ENCODE results near the gene NAT9. TPM values are rescaled to one million over a fixed set of nuclear protein-coding genes. Genes with fewer than 3 reads are reported as not detected.

Gene NAT9
- total and polyA plus RNA-seq, 5 donors from 2014 or later: 16.2 to 35.4 (median 18.7) TPM

- H3K27me3 ChIP-seq (ENCODE audit: control insufficient read depth, insufficient read depth, low read length): no peaks in the 10 kb centered on the region
- H3K4me3 ChIP-seq (ENCODE audit: low read depth, low read length): no peak overlapping the region
- no peak overlapping the region for H3K27ac ChIP-seq (ENCODE audit: insufficient read depth, low read length, poor library complexity, severe bottlenecking)
- no peak for DNase-seq
- H3K36me3 Mint-ChIP-seq: peaks cover 37% of the 10 kb centered on the region
- ATAC-seq (ENCODE audit: low read depth in 2 of 2): no peak
- no peak overlapping the region for H3K27ac Mint-ChIP-seq
- no peak overlapping the region for H3K4me3 Mint-ChIP-seq
- H3K4me1 Mint-ChIP-seq: peaks cover 4 to 12% (median 8%) of the 10 kb centered on the region in 4 donors
- H3K9me3 Mint-ChIP-seq: no peaks in the 10 kb centered on the region
- H3K9me3 ChIP-seq (ENCODE audit: control insufficient read depth in 2 of 2, low read length in 2 of 2): no peaks in the 10 kb centered on the region
- no peaks in the 10 kb centered on the region for H3K27me3 Mint-ChIP-seq
- H3K36me3 ChIP-seq (ENCODE audit: control insufficient read depth, insufficient read depth, low read length): peaks cover 56% of the 10 kb centered on the region
- peaks cover 4% of the 10 kb centered on the region for H3K4me1 ChIP-seq (ENCODE audit: control insufficient read depth, insufficient read depth, low read length, poor library complexity, severe bottlenecking)
These were observed 20.1 kb upstream of the NAT9 start for GRCh38 chr17:74796211-74796610.

DNA sequence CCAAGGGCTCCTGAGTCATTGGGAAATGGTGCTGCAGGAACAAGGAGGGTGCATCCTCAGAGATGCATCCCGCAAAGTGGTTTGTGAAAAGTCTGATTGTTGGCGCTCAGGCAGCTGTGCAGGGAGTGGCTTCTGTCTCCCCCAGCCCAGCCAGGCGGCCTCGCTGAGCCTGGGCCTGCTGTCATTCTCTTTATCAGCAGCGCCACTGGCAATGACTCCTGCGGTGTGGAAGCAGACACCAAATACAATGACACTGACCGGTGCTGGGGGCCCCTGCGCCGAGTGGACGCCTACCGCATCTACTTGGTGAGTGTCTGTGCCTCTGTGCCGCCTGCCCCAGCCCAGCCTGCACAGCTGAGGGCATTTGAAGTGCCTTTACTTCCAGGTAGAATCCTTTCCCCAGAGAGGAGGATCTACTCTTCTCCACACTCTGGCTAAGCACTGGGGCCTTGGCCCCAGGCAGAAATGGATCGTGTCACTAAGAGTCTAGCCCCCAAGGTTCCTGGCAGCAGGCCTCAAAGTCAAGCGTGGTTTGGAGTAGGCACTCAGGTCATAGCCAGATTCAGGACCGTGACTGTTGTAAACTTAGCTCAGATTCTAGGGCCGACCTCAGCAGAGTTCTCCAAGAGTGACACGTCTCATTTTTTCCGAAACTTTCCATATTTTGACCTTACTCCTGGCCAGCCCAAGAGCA lies 19.3 kb upstream of the NAT9 start:
- Mint-ChIP-seq H3K36me3 (peaks cover 35% of the 10 kb centered on the region), H3K9me3 (no peaks in the 10 kb centered on the region), H3K4me1 (peaks cover 9 to 19% (median 11%) of the 10 kb centered on the region in 4 donors), H3K27me3 (no peaks in the 10 kb centered on the region), H3K27ac (no peak overlapping the region), H3K4me3 (no peak overlapping the region)
- Histone ChIP-seq H3K9me3 (ENCODE audit: control insufficient read depth in 2 of 2, low read length in 2 of 2) (no peaks in the 10 kb centered on the region), H3K4me3 (ENCODE audit: low read depth, low read length) (no peak overlapping the region), H3K27ac (ENCODE audit: insufficient read depth, low read length, poor library complexity, severe bottlenecking) (no peak overlapping the region), H3K36me3 (ENCODE audit: control insufficient read depth, insufficient read depth, low read length) (peaks cover 52% of the 10 kb centered on the region), H3K4me1 (ENCODE audit: control insufficient read depth, insufficient read depth, low read length, poor library complexity, severe bottlenecking) (peaks cover 12% of the 10 kb centered on the region), H3K27me3 (ENCODE audit: control insufficient read depth, insufficient read depth, low read length) (no peaks in the 10 kb centered on the region)
- ATAC-seq (ENCODE audit: low read depth in 2 of 2) (no peak), DNase-seq (no peak)

- peak overlapping the region in 1 of 3 donors; percentile 36 for H3K27ac Mint-ChIP-seq
These were observed 16.5 kb upstream of the NAT9 start for GRCh38 chr17:74792586-74793105.

GRCh38 chr17:74790161-74791058 lies 14.3 kb upstream of the NAT9 start:
- no peak for DNase-seq
- peaks cover 5 to 35% (median 15%) of the 10 kb centered on the region in 4 donors for H3K4me1 Mint-ChIP-seq
- H3K36me3 Mint-ChIP-seq: peaks cover 21% of the 10 kb centered on the region
- no peaks in the 10 kb centered on the region for H3K9me3 Mint-ChIP-seq
- Histone ChIP-seq H3K9me3 (ENCODE audit: control insufficient read depth in 2 of 2, low read length in 2 of 2) (no peaks in the 10 kb centered on the region), H3K36me3 (ENCODE audit: control insufficient read depth, insufficient read depth, low read length) (peaks cover 42% of the 10 kb centered on the region), H3K27me3 (ENCODE audit: control insufficient read depth, insufficient read depth, low read length) (no peaks in the 10 kb centered on the region), H3K4me1 (ENCODE audit: control insufficient read depth, insufficient read depth, low read length, poor library complexity, severe bottlenecking) (peaks cover 17% of the 10 kb centered on the region), H3K27ac (ENCODE audit: insufficient read depth, low read length, poor library complexity, severe bottlenecking) (no peak overlapping the region), H3K4me3 (ENCODE audit: low read depth, low read length) (no peak overlapping the region)
- H3K4me3 Mint-ChIP-seq: peak overlapping the region in 2 of 4 donors; percentile 11 to 38
- H3K27ac Mint-ChIP-seq: peak overlapping the region in 1 of 3 donors; percentile 56
- ATAC-seq (ENCODE audit: low read depth in 2 of 2): no peak
- no peaks in the 10 kb centered on the region for H3K27me3 Mint-ChIP-seq

More at GRCh38 chr17:74792586-74793105, 16.5 kb upstream of the NAT9 start:
- H3K27me3 ChIP-seq (ENCODE audit: control insufficient read depth, insufficient read depth, low read length): no peaks in the 10 kb centered on the region
- peaks cover 51% of the 10 kb centered on the region for H3K36me3 ChIP-seq (ENCODE audit: control insufficient read depth, insufficient read depth, low read length)
- H3K4me1 ChIP-seq (ENCODE audit: control insufficient read depth, insufficient read depth, low read length, poor library complexity, severe bottlenecking): peaks cover 17% of the 10 kb centered on the region
- DNase-seq (no peak), ATAC-seq (ENCODE audit: low read depth in 2 of 2) (no peak)
- H3K9me3 ChIP-seq (ENCODE audit: control insufficient read depth in 2 of 2, low read length in 2 of 2): no peaks in the 10 kb centered on the region
- no peaks in the 10 kb centered on the region for H3K9me3 Mint-ChIP-seq
- peaks cover 10 to 29% (median 11%) of the 10 kb centered on the region in 4 donors for H3K4me1 Mint-ChIP-seq
- no peak overlapping the region for H3K27ac ChIP-seq (ENCODE audit: insufficient read depth, low read length, poor library complexity, severe bottlenecking)
- no peaks in the 10 kb centered on the region for H3K27me3 Mint-ChIP-seq
- H3K4me3 Mint-ChIP-seq: no peak overlapping the region
- H3K4me3 ChIP-seq (ENCODE audit: low read depth, low read length): no peak overlapping the region
- H3K36me3 Mint-ChIP-seq: peaks cover 28% of the 10 kb centered on the region

GRCh38 chr17:74786431-74787055 lies 10.4 kb upstream of the NAT9 start:
- ATAC-seq (ENCODE audit: low read depth in 2 of 2): no peak
- H3K36me3 Mint-ChIP-seq: peaks cover 15% of the 10 kb centered on the region

DNA sequence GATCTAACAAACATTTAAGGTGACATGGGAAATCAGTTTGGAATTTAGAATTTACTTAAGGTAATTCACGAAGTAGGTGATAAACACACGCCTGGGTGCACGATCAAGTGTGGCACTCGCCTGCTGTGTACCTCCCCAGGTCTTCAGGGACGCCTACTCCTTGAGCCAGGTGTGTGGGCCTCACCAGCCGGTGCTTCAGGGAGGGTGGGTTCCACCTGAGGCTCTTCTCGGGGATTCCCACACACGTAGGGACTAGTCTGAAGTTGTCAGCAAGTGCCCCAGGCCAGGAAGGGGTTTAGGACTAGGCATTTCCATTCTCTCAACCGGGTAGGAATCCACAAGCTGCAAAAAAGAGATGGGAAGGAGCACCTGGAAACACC lies 9.8 kb upstream of the NAT9 start:
- no peaks in the 10 kb centered on the region for H3K27me3 Mint-ChIP-seq
- Histone ChIP-seq H3K4me1 (ENCODE audit: control insufficient read depth, insufficient read depth, low read length, poor library complexity, severe bottlenecking) (peaks cover 11% of the 10 kb centered on the region), H3K9me3 (ENCODE audit: control insufficient read depth in 2 of 2, low read length in 2 of 2) (no peaks in the 10 kb centered on the region), H3K4me3 (ENCODE audit: low read depth, low read length) (no peak overlapping the region), H3K27ac (ENCODE audit: insufficient read depth, low read length, poor library complexity, severe bottlenecking) (no peak overlapping the region), H3K27me3 (ENCODE audit: control insufficient read depth, insufficient read depth, low read length) (no peaks in the 10 kb centered on the region), H3K36me3 (ENCODE audit: control insufficient read depth, insufficient read depth, low read length) (peaks cover 15% of the 10 kb centered on the region)
- ATAC-seq (ENCODE audit: low read depth in 2 of 2) (no peak), DNase-seq (no peak)
- H3K4me1 Mint-ChIP-seq: peaks cover 7 to 58% (median 13%) of the 10 kb centered on the region in 4 donors
- H3K4me3 Mint-ChIP-seq: no peak overlapping the region
- no peaks in the 10 kb centered on the region for H3K9me3 Mint-ChIP-seq
- peaks cover 14% of the 10 kb centered on the region for H3K36me3 Mint-ChIP-seq
- H3K27ac Mint-ChIP-seq: peak overlapping the region in 2 of 3 donors; percentile 31 to 74

More at GRCh38 chr17:74786431-74787055, 10.4 kb upstream of the NAT9 start:
- H3K4me1 Mint-ChIP-seq: peaks cover 9 to 58% (median 13%) of the 10 kb centered on the region in 4 donors
- Histone ChIP-seq H3K4me3 (ENCODE audit: low read depth, low read length) (no peak overlapping the region), H3K27me3 (ENCODE audit: control insufficient read depth, insufficient read depth, low read length) (no peaks in the 10 kb centered on the region), H3K36me3 (ENCODE audit: control insufficient read depth, insufficient read depth, low read length) (peaks cover 15% of the 10 kb centered on the region), H3K27ac (ENCODE audit: insufficient read depth, low read length, poor library complexity, severe bottlenecking) (no peak overlapping the region), H3K9me3 (ENCODE audit: control insufficient read depth in 2 of 2, low read length in 2 of 2) (no peaks in the 10 kb centered on the region), H3K4me1 (ENCODE audit: control insufficient read depth, insufficient read depth, low read length, poor library complexity, severe bottlenecking) (peaks cover 16% of the 10 kb centered on the region)
- H3K27me3 Mint-ChIP-seq: no peaks in the 10 kb centered on the region
- H3K27ac Mint-ChIP-seq: peak overlapping the region in 2 of 3 donors; percentile 31 to 74
- peak overlapping the region in 2 of 4 donors; percentile 30 to 57 for H3K4me3 Mint-ChIP-seq
- no peaks in the 10 kb centered on the region for H3K9me3 Mint-ChIP-seq
- no peak for DNase-seq
